MM.1S (cell line): ENCODE data around the gene HDGFL3.

Source experiments
- DNase-seq: peaks from one replicate; pipeline ENCODE4 v3.0.0-alpha.2; 2015
- H2AFZ ChIP-seq: fragments of 300-600 bp; sonication (generic); 2 replicates; pipeline ENCODE4 v1.6.0; 2016; ENCODE audit warnings: antibody characterized with exemption, low read length
- H3F3A ChIP-seq: fragments of 300-600 bp; sonication (generic); 2 replicates; pipeline ENCODE4 v1.6.1; 2016; ENCODE audit warnings: mild to moderate bottlenecking, antibody characterized with exemption, low read length, moderate library complexity, mixed read lengths; ENCODE audit not compliant: insufficient read depth
- H3K27ac ChIP-seq: fragments of 300-600 bp; sonication (generic); 2 replicates; pipeline ENCODE4 v1.5.1; 2016; ENCODE audit warnings: mild to moderate bottlenecking, low read length
- H3K27me3 ChIP-seq: fragments of 300-600 bp; sonication (generic); replicated peaks from 2 replicates; pipeline ENCODE4 v1.6.0; 2016; ENCODE audit warnings: low read length; ENCODE audit not compliant: insufficient read depth
- H3K36me3 ChIP-seq: fragments of 300-600 bp; sonication (generic); replicated peaks from 2 replicates; pipeline ENCODE4 v1.6.1; 2016; ENCODE audit warnings: mild to moderate bottlenecking, low read length, mixed read lengths; ENCODE audit not compliant: insufficient read depth
- H3K4me1 ChIP-seq: fragments of 300-600 bp; sonication (generic); 2 replicates; pipeline ENCODE4 v1.6.1; 2016; ENCODE audit warnings: low read length, mixed read lengths
- H3K4me2 ChIP-seq: fragments of 300-600 bp; sonication (generic); 2 replicates; pipeline ENCODE4 v1.6.0; 2016; ENCODE audit warnings: low read depth, low read length
- H3K4me3 ChIP-seq: fragments of 300-600 bp; sonication (generic); 2 replicates; pipeline ENCODE4 v1.5.1; 2016; ENCODE audit warnings: low read length, mixed read lengths
- H3K79me2 ChIP-seq: fragments of 300-600 bp; sonication (generic); 2 replicates; pipeline ENCODE4 v1.6.1; 2016; ENCODE audit warnings: mixed run types, low read length, mixed read lengths
- H3K9ac ChIP-seq: fragments of 300-600 bp; sonication (generic); 2 replicates; pipeline ENCODE4 v1.6.1; 2016; ENCODE audit warnings: low read length, mixed read lengths
- H3K9me2 ChIP-seq: fragments of 300-600 bp; sonication (generic); replicated peaks from 2 replicates; pipeline ENCODE4 v1.6.1; 2016; ENCODE audit warnings: mild to moderate bottlenecking, low read length, mixed read lengths; ENCODE audit not compliant: insufficient read depth
- H3K9me3 ChIP-seq: fragments of 300-600 bp; sonication (generic); replicated peaks from 2 replicates; pipeline ENCODE4 v1.6.1; 2016; ENCODE audit warnings: mild to moderate bottlenecking, low read length, mixed read lengths; ENCODE audit not compliant: insufficient read depth
- H4K20me1 ChIP-seq: fragments of 300-600 bp; sonication (generic); 2 replicates; pipeline ENCODE4 v1.6.1; 2016; ENCODE audit warnings: mild to moderate bottlenecking, low read length, moderate library complexity, mixed read lengths; ENCODE audit not compliant: insufficient read depth
- EZH2 ChIP-seq: fragments of 300-600 bp; sonication (generic); optimal IDR thresholded peaks from 2 replicates; pipeline ENCODE3; 2017; ENCODE audit warnings: low read depth, mild to moderate bottlenecking, antibody characterized with exemption, low read length, mixed read lengths
- EZH2phosphoT487 ChIP-seq: fragments of 300-600 bp; sonication (generic); IDR thresholded peaks from 2 replicates; pipeline ENCODE4 v1.6.1; 2018; ENCODE audit warnings: antibody characterized with exemption, low read length
- TF ChIP-seq, protein P1 (sequence below): fragments of 300-600 bp; sonication (generic); IDR thresholded peaks from 2 replicates; pipeline ENCODE4 v1.5.1; 2016; ENCODE audit warnings: antibody characterized with exemption, low read length, mixed read lengths

The HDGFL3 gene

DNA sequence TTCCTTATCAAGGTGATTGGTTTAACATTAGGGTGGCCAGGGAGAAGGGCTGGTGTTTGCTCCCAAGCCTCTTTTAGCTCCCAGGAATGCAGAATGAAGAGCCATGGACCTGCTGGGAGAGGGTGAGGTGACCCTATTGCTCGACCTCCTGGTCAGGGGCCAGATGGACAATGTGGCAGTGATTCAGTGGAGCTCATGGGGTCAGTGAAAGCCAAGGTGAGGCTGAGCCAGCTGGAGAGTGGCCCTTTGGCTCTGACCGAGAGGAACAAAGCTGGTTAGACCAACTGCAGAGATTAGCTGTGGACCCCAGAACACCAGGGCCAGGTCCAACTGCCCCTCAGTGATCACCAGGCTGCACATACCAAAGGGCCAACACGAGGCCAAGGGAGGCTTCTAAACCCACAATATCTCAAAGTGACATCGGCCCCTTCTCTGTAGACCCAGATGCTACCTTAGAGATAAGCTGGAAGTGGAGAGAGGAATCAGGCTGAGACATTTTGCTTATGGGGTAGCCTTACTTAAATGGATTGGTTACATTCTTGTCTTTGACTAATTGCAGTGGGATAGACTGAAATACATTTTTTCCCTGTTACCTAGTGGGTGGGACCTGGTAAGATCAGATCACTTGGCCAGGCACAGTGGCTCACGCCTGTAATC lies 124.8 kb downstream of the HDGFL3 start:
- Histone ChIP-seq H2AFZ (no peak overlapping the region), H4K20me1 (no peaks in the 10 kb centered on the region), H3K4me1 (no peaks in the 10 kb centered on the region), H3K36me3 (no peaks in the 10 kb centered on the region), H3K4me3 (no peak overlapping the region), H3K27me3 (no peaks in the 10 kb centered on the region), H3K4me2 (no peak overlapping the region), H3K9me2 (no peaks in the 10 kb centered on the region), H3F3A (no peaks in the 10 kb centered on the region), H3K27ac (no peak overlapping the region), H3K79me2 (no peaks in the 10 kb centered on the region), H3K9me3 (no peaks in the 10 kb centered on the region), H3K9ac (no peak overlapping the region)
- DNase-seq: no peak
- no peak for TF ChIP-seq EZH2phosphoT487
- no peak for TF ChIP-seq EZH2
- TF ChIP-seq, protein P1, sequence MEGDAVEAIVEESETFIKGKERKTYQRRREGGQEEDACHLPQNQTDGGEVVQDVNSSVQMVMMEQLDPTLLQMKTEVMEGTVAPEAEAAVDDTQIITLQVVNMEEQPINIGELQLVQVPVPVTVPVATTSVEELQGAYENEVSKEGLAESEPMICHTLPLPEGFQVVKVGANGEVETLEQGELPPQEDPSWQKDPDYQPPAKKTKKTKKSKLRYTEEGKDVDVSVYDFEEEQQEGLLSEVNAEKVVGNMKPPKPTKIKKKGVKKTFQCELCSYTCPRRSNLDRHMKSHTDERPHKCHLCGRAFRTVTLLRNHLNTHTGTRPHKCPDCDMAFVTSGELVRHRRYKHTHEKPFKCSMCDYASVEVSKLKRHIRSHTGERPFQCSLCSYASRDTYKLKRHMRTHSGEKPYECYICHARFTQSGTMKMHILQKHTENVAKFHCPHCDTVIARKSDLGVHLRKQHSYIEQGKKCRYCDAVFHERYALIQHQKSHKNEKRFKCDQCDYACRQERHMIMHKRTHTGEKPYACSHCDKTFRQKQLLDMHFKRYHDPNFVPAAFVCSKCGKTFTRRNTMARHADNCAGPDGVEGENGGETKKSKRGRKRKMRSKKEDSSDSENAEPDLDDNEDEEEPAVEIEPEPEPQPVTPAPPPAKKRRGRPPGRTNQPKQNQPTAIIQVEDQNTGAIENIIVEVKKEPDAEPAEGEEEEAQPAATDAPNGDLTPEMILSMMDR: no peak

DNA sequence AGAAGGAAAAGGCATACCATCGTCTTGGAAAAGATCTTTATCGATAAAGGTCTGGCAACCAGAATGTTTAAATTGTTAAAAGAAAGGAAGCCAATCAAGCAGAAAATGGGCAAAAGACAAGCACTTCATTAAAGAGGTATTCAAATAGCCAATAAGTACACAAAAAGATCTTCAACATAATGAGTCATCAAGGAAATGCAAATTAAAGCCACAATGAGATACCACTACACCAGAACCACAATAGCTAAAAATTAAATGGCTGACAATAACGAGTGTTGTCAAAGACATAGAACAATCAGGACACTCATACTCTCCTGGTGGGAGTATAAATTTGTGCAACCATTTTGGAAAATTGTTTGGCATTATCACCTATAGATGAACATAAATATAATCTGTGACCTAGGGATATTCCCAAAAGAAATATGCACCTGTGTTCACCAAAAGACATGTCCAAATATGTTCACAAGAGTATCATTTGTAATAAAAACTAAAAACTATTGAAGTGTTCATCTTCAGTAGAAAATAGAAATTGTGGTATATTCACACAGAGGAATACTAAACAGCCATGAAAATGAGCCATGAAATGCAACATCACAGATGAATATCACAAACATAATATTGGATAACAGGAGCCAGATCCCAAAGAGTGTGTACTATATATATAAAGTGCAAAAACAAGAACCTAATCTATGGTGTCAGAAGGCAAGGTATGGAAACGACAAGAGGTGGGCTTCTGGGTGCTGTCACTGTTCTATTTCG lies 126.2 kb downstream of the HDGFL3 start:
- H3F3A ChIP-seq: no peaks in the 10 kb centered on the region
- no peak overlapping the region for H3K9ac ChIP-seq
- H3K4me1 ChIP-seq: no peaks in the 10 kb centered on the region
- no peaks in the 10 kb centered on the region for H3K9me3 ChIP-seq
- H4K20me1 ChIP-seq: no peaks in the 10 kb centered on the region
- DNase-seq: no peak
- H3K4me2 ChIP-seq: no peak overlapping the region
- H3K4me3 ChIP-seq: no peak overlapping the region
- H3K9me2 ChIP-seq: no peaks in the 10 kb centered on the region
- H3K36me3 ChIP-seq: no peaks in the 10 kb centered on the region
- H2AFZ ChIP-seq: no peak overlapping the region
- TF ChIP-seq EZH2phosphoT487 (no peak), EZH2 (no peak)
- TF ChIP-seq, protein P1: no peak
- H3K27ac ChIP-seq: no peak overlapping the region
- H3K79me2 ChIP-seq: no peaks in the 10 kb centered on the region
- no peaks in the 10 kb centered on the region for H3K27me3 ChIP-seq

DNA sequence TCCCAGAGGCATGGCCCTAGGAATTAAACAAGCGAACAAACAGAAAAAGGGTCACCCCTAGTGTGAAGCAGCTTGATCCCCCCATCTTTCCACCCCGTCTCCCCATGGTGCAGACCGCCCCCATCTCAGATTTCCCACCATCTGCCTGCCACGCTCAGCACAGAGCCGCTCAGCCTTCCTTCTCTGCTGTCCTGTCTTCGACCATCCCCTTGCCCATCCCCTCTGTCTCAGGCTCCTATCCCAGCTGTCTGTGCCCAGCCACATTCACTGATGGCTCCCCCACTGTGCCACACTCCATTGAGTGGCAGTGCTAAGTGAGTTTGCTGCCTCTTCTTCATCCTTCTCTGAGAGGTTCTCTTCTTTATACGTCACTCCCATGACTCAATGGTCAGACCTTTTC lies 128.9 kb downstream of the HDGFL3 start:
- no peak for DNase-seq
- Histone ChIP-seq H3K9me3 (no peaks in the 10 kb centered on the region), H3K9ac (no peak overlapping the region), H3F3A (no peaks in the 10 kb centered on the region), H3K4me2 (no peak overlapping the region), H3K4me1 (no peaks in the 10 kb centered on the region), H3K9me2 (no peaks in the 10 kb centered on the region), H4K20me1 (no peaks in the 10 kb centered on the region), H2AFZ (no peak overlapping the region), H3K4me3 (no peak overlapping the region), H3K27me3 (no peaks in the 10 kb centered on the region), H3K27ac (no peak overlapping the region), H3K79me2 (no peaks in the 10 kb centered on the region), H3K36me3 (no peaks in the 10 kb centered on the region)
- no peak for TF ChIP-seq EZH2phosphoT487
- TF ChIP-seq EZH2: no peak
- TF ChIP-seq, protein P1: no peak
